Measurements from ENCODE around the gene TMEM88. TPM values are rescaled to one million over a fixed set of nuclear protein-coding genes. Genes with fewer than 3 reads are reported as not detected.

TMEM88 gene
- total RNA-seq, 1 donor from 2014 or later: 33.7 TPM

- H3K4me2 ChIP-seq (ENCODE audit: low read length): peak overlapping the region; percentile 96
- H3K27ac ChIP-seq (ENCODE audit: low read depth, low read length): peak overlapping the region; percentile 84
- H3K36me3 ChIP-seq (ENCODE audit: insufficient read depth, low read length): peaks cover 5% of the 10 kb centered on the region
- no peak for DNase-seq (ENCODE audit: low read depth)
- H3K27me3 Mint-ChIP-seq (ENCODE audit: low read depth, unreplicated experiment): no peaks in the 10 kb centered on the region
- peaks cover 33% of the 10 kb centered on the region for H4K20me1 ChIP-seq (ENCODE audit: insufficient read depth, low read length)
- peak overlapping the region; percentile 18 for H2AFZ ChIP-seq (ENCODE audit: low read depth, low read length)
- TF ChIP-seq CTCF (IDR thresholded peaks at IDR 0.05; ENCODE audit: insufficient read depth, low read depth, low read length): no peak
- no peak for TF ChIP-seq EZH2 (IDR thresholded peaks at IDR 0.05; ENCODE audit: insufficient read depth, low read length)
- H3K27me3 ChIP-seq (ENCODE audit: insufficient read depth, low read length): no peaks in the 10 kb centered on the region
- H3K9me3 Mint-ChIP-seq (ENCODE audit: unreplicated experiment): no peaks in the 10 kb centered on the region
- no peak overlapping the region for H3K27ac Mint-ChIP-seq (ENCODE audit: unreplicated experiment)
- no peaks in the 10 kb centered on the region for H3K4me1 Mint-ChIP-seq (ENCODE audit: low read depth, unreplicated experiment)
- H3K36me3 Mint-ChIP-seq (ENCODE audit: low read depth, unreplicated experiment): peaks cover 15% of the 10 kb centered on the region
- H3K9ac ChIP-seq (ENCODE audit: low read length): peak overlapping the region; percentile 87
- peaks cover 39% of the 10 kb centered on the region for H3K79me2 ChIP-seq (ENCODE audit: insufficient read depth, low read length)
- no peak overlapping the region for H3K4me3 Mint-ChIP-seq (ENCODE audit: unreplicated experiment)
- H3K4me3 ChIP-seq (ENCODE audit: insufficient read depth, low read depth, low read length): peak overlapping the region; percentile 71
- no peaks in the 10 kb centered on the region for H3K9me3 ChIP-seq (ENCODE audit: insufficient read depth, low read depth, low read length)
- H3K4me1 ChIP-seq (ENCODE audit: insufficient read depth, low read length): peaks cover 35% of the 10 kb centered on the region
- peak; percentile 9 for FAIRE-seq
Measured at GRCh38 chr17:7887038-7887481, 32.2 kb downstream of the TMEM88 start.

- TF ChIP-seq EZH2 (IDR thresholded peaks at IDR 0.05; ENCODE audit: insufficient read depth, low read length) (no peak), CTCF (IDR thresholded peaks at IDR 0.05; ENCODE audit: insufficient read depth, low read depth, low read length) (no peak)
- Mint-ChIP-seq H3K27me3 (ENCODE audit: low read depth, unreplicated experiment) (no peaks in the 10 kb centered on the region), H3K4me1 (ENCODE audit: low read depth, unreplicated experiment) (no peaks in the 10 kb centered on the region), H3K9me3 (ENCODE audit: unreplicated experiment) (no peaks in the 10 kb centered on the region), H3K27ac (ENCODE audit: unreplicated experiment) (no peak overlapping the region), H3K36me3 (ENCODE audit: low read depth, unreplicated experiment) (peaks cover 16% of the 10 kb centered on the region), H3K4me3 (ENCODE audit: unreplicated experiment) (no peak overlapping the region)
- H3K79me2 ChIP-seq (ENCODE audit: insufficient read depth, low read length): peaks cover 38% of the 10 kb centered on the region
- peaks cover 7% of the 10 kb centered on the region for H3K36me3 ChIP-seq (ENCODE audit: insufficient read depth, low read length)
- DNase-seq (ENCODE audit: low read depth): peak; percentile 91
- H3K27ac ChIP-seq (ENCODE audit: low read depth, low read length): peak overlapping the region; percentile 84
- H2AFZ ChIP-seq (ENCODE audit: low read depth, low read length): peak overlapping the region; percentile 51
- FAIRE-seq: peak; percentile 92
- H3K9ac ChIP-seq (ENCODE audit: low read length): peak overlapping the region; percentile 80
- peaks cover 33% of the 10 kb centered on the region for H4K20me1 ChIP-seq (ENCODE audit: insufficient read depth, low read length)
- no peaks in the 10 kb centered on the region for H3K27me3 ChIP-seq (ENCODE audit: insufficient read depth, low read length)
- no peaks in the 10 kb centered on the region for H3K9me3 ChIP-seq (ENCODE audit: insufficient read depth, low read depth, low read length)
- peaks cover 35% of the 10 kb centered on the region for H3K4me1 ChIP-seq (ENCODE audit: insufficient read depth, low read length)
- peak overlapping the region; percentile 96 for H3K4me2 ChIP-seq (ENCODE audit: low read length)
- H3K4me3 ChIP-seq (ENCODE audit: insufficient read depth, low read depth, low read length): peak overlapping the region; percentile 71
Measured at GRCh38 chr17:7887482-7888183, 32.8 kb downstream of the TMEM88 start.
